T-helper 2 cell (primary cell): ENCODE data around the gene NIPBL.
A peak's percentile ranks its signal among the peaks of the same experiment; 100 is the strongest.
"Not testable (repeated sequence)": the region's sequence is repeated elsewhere in the genome, so short reads cannot be mapped to it uniquely, and the experiment has no call there.

ENCODE experiments used
- DNase-seq, 5 experiments: peaks; one replicate each; pipeline versions ENCODE4 v3.0.0 to v3.0.0-alpha.2; 2012 to 2022

The NIPBL gene

DNA sequence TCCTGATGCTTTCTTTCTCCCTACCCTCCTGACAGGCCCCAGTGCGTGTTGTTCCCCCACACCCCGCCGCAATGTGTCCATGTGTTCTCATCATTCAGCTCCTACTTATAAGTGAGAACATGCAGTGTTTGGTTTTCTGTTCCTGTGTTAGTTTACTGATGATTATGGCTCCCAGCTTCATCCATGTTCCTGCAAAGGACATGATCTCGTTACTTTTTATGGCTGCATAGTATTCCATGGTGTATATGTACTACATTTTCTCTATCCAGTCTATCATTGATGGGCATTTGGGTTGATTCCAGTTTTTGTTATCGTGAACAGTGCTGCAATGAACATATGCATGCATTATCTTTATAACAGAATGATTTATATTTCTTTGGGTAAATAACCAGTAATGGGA lies 222.7 kb downstream of the NIPBL start:
- not testable (repeated sequence) for DNase-seq

DNA sequence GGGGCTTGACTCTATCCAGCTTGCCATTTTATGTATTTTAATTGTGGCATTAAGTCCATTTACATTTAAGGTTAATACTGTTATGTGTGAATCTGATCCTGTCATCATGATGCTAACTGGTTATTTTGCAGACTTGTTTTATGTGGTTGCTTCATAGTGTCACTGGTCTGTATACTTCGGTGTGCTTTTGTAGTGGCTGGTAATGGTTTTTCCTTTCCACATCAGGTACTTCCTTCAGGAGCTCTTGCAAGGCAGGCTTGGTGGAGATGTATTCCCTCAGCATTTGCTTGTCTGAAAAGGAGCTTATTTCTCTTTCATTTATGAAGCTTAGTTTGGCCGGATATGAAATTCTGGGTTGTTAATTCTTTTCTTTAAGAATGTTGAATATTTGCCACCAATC lies 226.7 kb downstream of the NIPBL start:
- DNase-seq: no peak

DNA sequence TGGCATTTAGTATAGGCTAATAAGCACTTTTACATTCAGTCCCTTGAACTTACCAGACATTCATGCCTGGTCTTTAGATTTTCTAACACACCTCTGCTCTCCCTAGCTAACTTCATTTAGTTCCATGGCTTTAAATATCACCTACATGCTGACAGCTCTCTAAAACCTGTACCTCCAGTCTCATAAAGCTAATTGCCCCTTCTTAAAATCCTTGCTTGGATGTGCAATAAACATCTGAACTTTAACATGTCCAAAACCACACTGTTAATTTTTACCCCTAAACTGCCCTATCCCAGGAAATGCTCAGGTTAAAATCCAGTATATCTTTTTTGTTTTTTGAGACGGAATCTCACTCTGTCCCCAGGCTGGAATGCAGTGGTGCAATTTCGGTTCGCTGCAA lies 232.8 kb downstream of the NIPBL start:
- DNase-seq: no peak

DNA sequence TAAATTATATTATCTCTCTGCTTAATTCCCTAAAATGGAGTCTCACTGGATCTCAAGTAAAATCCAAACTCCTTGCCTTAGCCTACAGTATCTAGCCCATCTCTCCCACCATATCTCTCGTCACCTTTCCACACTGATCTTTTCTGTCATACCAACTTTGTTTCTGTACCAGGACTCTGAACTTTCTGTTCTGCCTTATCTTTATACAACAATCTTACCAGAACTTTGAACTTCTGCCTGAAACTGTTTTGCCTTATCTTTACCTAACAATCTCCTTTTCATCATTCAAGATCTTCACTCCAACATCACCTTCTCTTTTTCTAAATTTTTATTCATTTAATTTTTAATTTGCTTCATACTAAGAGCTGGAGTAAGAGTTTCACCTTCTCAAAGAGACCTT lies 233.6 kb downstream of the NIPBL start:
- DNase-seq: peak in 1 of 5 experiments; percentile 70

DNA sequence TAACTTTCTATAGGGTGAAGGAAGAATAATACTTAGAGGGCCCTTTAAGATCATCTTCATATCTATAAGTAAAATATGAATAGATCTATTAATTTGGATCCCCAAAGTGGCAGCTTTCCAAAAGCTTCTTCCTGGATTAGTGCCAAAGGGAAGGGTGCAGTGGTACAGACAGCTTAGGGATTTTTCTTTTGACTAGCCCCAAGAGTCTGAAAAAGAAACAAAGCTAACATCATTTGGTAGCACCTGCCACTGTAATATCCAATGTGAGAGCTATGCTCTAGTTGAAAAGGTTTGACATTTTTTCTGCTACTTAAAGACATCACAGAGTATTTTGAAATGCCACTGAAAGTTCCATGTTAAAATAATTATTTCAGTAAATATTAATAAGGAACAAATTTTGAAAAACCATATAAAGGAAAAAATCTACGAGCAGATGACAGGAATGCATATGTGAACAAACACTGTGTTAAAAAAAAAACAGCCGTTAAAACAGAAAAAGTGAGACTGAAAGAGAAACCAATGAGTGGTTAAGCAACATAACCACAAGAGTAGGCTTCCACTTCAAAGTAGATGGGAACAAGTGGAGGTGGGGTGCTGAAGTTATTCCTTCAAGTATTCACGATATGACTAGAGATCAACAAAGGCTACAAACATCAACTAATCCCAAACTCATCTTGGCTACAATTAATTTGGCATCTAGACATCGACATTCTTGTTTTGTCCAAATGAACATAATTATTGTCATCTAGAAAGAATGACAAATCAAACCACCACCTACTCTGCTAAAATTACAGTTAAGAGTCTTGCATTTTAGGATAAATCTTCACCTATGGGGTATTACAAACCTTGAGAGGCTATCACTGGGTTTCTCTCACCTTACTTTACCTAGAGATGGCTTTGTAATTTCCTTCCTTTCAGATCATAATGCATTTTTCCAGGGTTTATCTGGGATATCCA lies 235.1 kb downstream of the NIPBL start:
- DNase-seq: peak in 2 of 5 experiments; percentile 17 to 87

DNA sequence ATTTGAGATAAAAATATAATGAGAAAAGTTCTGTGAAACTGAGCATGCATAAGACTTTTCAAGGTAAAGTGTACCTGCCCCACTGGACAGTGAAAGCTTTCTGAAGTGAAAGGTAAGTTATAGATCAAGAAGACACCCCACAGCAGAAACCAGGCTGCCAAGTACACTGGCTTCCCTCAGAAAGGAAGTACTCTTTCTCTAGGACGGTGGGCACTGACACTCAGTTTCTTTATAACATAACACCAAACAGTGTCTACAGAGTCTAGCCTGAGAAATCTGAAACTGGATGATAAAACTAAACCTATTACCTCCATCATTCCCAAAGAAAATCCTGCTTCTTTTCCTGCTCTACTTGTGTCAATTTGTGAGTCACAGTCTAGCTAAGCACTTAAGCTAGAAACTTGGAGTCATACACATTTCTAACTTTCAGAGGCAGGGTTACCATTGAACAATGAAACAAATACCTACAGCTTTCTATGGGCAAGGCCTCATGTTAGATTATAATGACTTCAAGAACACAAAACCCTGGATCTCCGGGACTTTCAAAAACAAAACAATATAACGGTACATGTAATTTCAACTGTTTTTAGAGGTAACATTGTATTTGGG lies 235.9 kb downstream of the NIPBL start:
- peak in 1 of 5 experiments; percentile 33 for DNase-seq
